Fibroblast of lung (primary cell): ENCODE results near the gene ZSWIM7.

Experiments
- CTCF ChIP-seq, 2 donors: IDR thresholded peaks in 1 of 2; conservative IDR thresholded peaks in 1 of 2; 1 replicate in 1 of 2; 2 replicates in 1 of 2; pipeline ENCODE4 v1.5.1; 2011 to 2012; ENCODE audit warnings: low read length in 2 of 2, control low read depth in 1 of 2, inconsistent platforms in 1 of 2, low read depth in 1 of 2, mild to moderate bottlenecking in 1 of 2
- EZH2 ChIP-seq: IDR thresholded peaks from 2 replicates; pipeline ENCODE4 v1.5.1; 2012; ENCODE audit warnings: low read length, control low read depth, mild to moderate bottlenecking; ENCODE audit errors: missing control alignments

- TF ChIP-seq CTCF (conservative IDR thresholded peaks at IDR 0.05 in 1 of 2, IDR thresholded peaks at IDR 0.05 in 1 of 2; ENCODE audit: low read depth in 1 of 2, low read length in 2 of 2) (no peak), EZH2 (no peak)
Measured at GRCh38 chr17:15967706-15968399, 31.7 kb downstream of the ZSWIM7 start.
